Uterus (tissue), 2 donors: Measurements from ENCODE around the gene ANAPC7.

Source experiments
- CTCF ChIP-seq, 4 experiments: fragments of 200-600 bp in 2 of 4; fragments of 450-650 bp in 2 of 4; sonication (generic) in 2 of 4; IDR thresholded peaks; one replicate each; pipeline ENCODE4 v1.5.1; 2016 to 2019; ENCODE audit warnings: antibody characterized with exemption in 4 of 4, mild to moderate bottlenecking in 2 of 4, moderate library complexity in 1 of 4
- POLR2A ChIP-seq, 2 donors: fragments of 450-650 bp; IDR thresholded peaks; one replicate each; pipeline ENCODE4 v1.6.1; 2016; ENCODE audit warnings: antibody characterized with exemption in 2 of 2, mild to moderate bottlenecking in 1 of 2, moderate library complexity in 1 of 2

DNA sequence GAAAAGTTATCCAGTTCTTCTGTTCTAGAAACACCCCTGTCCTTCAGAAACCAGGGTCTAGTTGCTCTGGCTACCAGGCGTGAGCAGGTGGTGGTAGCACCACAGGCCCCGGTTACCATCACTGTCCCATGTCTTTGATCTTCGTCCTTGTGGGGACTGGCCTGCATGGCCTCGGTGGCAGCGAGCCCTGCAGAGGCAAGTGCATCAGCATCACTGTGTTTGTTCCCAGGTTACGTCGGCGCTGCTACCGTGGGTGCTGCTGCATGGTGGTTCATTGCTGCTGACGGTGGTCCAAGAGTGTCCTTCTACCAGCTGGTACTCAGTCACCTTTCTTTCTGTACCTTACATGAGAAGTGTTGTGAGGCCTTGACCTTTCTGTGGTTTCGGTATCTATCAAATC, 58.9 kb downstream of the ANAPC7 start:
- no peak for TF ChIP-seq POLR2A (IDR thresholded peaks at IDR 0.05)
- no peak for TF ChIP-seq CTCF (IDR thresholded peaks at IDR 0.05)
